Endodermal cell (in vitro differentiated cells): ENCODE measurements around the gene SOST. TPM values are rescaled to one million over a fixed set of nuclear protein-coding genes. Genes with fewer than 3 reads are reported as not detected.
"Not testable (repeated sequence)": the region's sequence is repeated elsewhere in the genome, so short reads cannot be mapped to it uniquely, and the experiment has no call there.

Source experiments
- DNase-seq: peaks from one replicate; pipeline ENCODE4 v3.0.0-alpha.2; 2017
- H3K27ac ChIP-seq: 2 replicates; pipeline ENCODE4 v1.5.1; 2013; ENCODE audit warnings: mild to moderate bottlenecking, low read depth, low read length, moderate library complexity
- H3K27me3 ChIP-seq: 2 replicates; pipeline ENCODE4 v1.6.1; 2013; ENCODE audit warnings: mild to moderate bottlenecking, low read length, moderate library complexity; ENCODE audit not compliant: insufficient read depth, control insufficient read depth, poor library complexity, severe bottlenecking
- H3K36me3 ChIP-seq: 2 replicates; pipeline ENCODE4 v1.7.0; 2013; ENCODE audit warnings: mild to moderate bottlenecking, low read length, moderate library complexity; ENCODE audit not compliant: control insufficient read depth, insufficient read depth
- H3K4me1 ChIP-seq: one replicate; pipeline ENCODE4 v1.7.0; 2013; ENCODE audit warnings: low read length; ENCODE audit not compliant: control insufficient read depth, insufficient read depth
- H3K4me3 ChIP-seq: 2 replicates; pipeline ENCODE4 v1.5.1; 2013; ENCODE audit warnings: mild to moderate bottlenecking, low read length, moderate library complexity
- H3K9ac ChIP-seq: 2 replicates; pipeline ENCODE4 v1.6.1; 2013; ENCODE audit warnings: mild to moderate bottlenecking, low read length, moderate library complexity; ENCODE audit not compliant: poor library complexity, severe bottlenecking; ENCODE audit errors: extremely low read depth
- H3K9me3 ChIP-seq: 2 replicates; pipeline ENCODE4 v1.6.1; 2013; ENCODE audit warnings: mild to moderate bottlenecking, low read length, moderate library complexity; ENCODE audit not compliant: control insufficient read depth
- H3K27ac Mint-ChIP-seq: 2 replicates; pipeline ENCODE4 v1.8.0; 2020; ENCODE audit warnings: mixed read lengths
- H3K27me3 Mint-ChIP-seq: 2 replicates; pipeline ENCODE4 v1.8.0; 2021; ENCODE audit warnings: mild to moderate bottlenecking, mixed read lengths; ENCODE audit not compliant: insufficient read depth
- H3K36me3 Mint-ChIP-seq: 2 replicates; pipeline ENCODE4 v1.8.0; 2020; ENCODE audit warnings: low read depth, mixed read lengths
- H3K4me1 Mint-ChIP-seq: 2 replicates; pipeline ENCODE4 v1.8.0; 2020; ENCODE audit warnings: mixed read lengths
- H3K4me3 Mint-ChIP-seq: 2 replicates; pipeline ENCODE4 v1.8.0; 2020; ENCODE audit warnings: mild to moderate bottlenecking, moderate library complexity, mixed read lengths
- H3K9me3 Mint-ChIP-seq: 2 replicates; pipeline ENCODE4 v1.8.0; 2020; ENCODE audit warnings: mild to moderate bottlenecking, mixed read lengths
- CTCF ChIP-seq: fragments of 200-600 bp; sonication (generic); conservative IDR thresholded peaks from 2 replicates; pipeline ENCODE4 v1.5.0; 2021; ENCODE audit warnings: antibody characterized with exemption, mild to moderate bottlenecking
- WGBS, 2 experiments: methylation state at CpG; one replicate each; pipeline versions ENCODE4 v1.1.5 to v1.1.7; 2013; ENCODE audit warnings: missing lambda C conversion rate in 2 of 2, mixed read lengths in 1 of 2; ENCODE audit not compliant: insufficient coverage in 1 of 2, insufficient read length in 1 of 2; 5-methylcytosine and 5-hydroxymethylcytosine counted together
- total RNA-seq, 2 donors: library from RNA; stranded (reverse); fragmentation: NEBNext Ultra II Directional in 1 of 2; extraction: Animal tissue kit (Norgen Biotek cat#: 25700) in 1 of 2; gene quantifications; 2 replicates in 1 of 2; 3 replicates in 1 of 2; pipeline ENCODE4 v1.2.1, GENCODE V29; 2021

The SOST gene
- total RNA-seq, 2 donors from 2014 or later = not detected

DNA sequence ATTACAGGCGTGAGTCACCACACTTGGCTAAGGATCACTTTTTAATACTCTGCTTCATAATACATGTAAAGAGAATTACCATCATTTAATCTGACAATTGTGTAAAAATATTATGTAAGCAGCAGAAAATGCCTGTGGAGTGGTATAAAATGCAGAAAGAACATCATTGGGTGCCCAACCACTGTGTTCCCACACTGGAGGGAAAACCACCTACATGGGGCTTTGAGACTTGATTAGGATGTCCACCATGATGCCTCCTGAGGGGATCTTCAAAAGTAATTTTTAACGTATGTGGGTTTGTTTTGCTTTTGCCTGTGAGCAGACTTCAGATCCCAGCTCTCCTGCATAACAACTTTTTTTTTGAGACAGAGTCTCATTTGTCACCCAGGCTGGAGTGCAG lies 40.5 kb upstream of the SOST start:
- no peak overlapping the region for H3K27ac ChIP-seq
- 94 to 100% methylated on average over 2 of the region's 2 CpGs for WGBS, 2 experiments
- H3K36me3 Mint-ChIP-seq = peaks cover 3% of the 10 kb centered on the region
- no peaks in the 10 kb centered on the region for H3K27me3 ChIP-seq
- TF ChIP-seq CTCF = no peak
- no peaks in the 10 kb centered on the region for H3K4me1 ChIP-seq
- peaks cover 25% of the 10 kb centered on the region for H3K9me3 Mint-ChIP-seq
- H3K4me1 Mint-ChIP-seq = no peaks in the 10 kb centered on the region
- no peak overlapping the region for H3K4me3 ChIP-seq
- H3K9ac ChIP-seq = no peak overlapping the region
- H3K9me3 ChIP-seq = peaks cover 5% of the 10 kb centered on the region
- H3K36me3 ChIP-seq = no peaks in the 10 kb centered on the region
- H3K27me3 Mint-ChIP-seq = peaks cover 9% of the 10 kb centered on the region
- no peak overlapping the region for H3K4me3 Mint-ChIP-seq
- peak; percentile 15 for DNase-seq
- no peak overlapping the region for H3K27ac Mint-ChIP-seq

GRCh38 chr17:43798024-43798423 lies 39.4 kb upstream of the SOST start:
- not testable (repeated sequence) for H3K9ac ChIP-seq, H3K36me3 Mint-ChIP-seq, H3K27ac Mint-ChIP-seq, H3K9me3 ChIP-seq, H3K4me3 Mint-ChIP-seq, H3K36me3 ChIP-seq, H3K27ac ChIP-seq, H3K4me1 ChIP-seq, H3K4me3 ChIP-seq, H3K4me1 Mint-ChIP-seq, H3K27me3 ChIP-seq, DNase-seq
- 86 to 94% methylated on average over 5 to 9 of the region's 9 CpGs for WGBS, 2 experiments
- H3K9me3 Mint-ChIP-seq = peaks cover 25% of the 10 kb centered on the region
- peaks cover 12% of the 10 kb centered on the region for H3K27me3 Mint-ChIP-seq

DNA sequence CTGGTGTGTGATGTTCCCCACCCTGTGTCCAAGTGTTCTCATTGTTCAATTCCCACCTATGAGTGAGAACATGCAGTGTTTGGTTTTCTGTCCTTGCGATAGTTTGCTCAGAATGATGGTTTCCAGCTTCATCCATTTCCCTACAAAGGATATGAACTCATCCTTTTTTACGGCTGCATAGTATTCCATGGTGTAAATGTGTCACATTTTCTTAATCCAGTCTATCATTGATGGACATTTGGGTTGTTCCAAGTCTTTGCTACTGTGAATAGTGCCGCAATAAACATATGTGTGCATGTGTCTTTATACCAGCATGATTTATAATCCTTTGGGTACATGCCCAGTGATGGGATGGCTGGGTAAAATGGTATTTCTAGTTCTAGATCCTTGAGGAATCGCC lies 34.1 kb upstream of the SOST start:
- Mint-ChIP-seq H3K9me3 (peaks cover 21% of the 10 kb centered on the region), H3K27me3 (peaks cover 12% of the 10 kb centered on the region)
- not testable (repeated sequence) for H3K4me1 Mint-ChIP-seq, H3K4me3 Mint-ChIP-seq, H3K9ac ChIP-seq, H3K4me3 ChIP-seq, DNase-seq, H3K36me3 Mint-ChIP-seq, H3K36me3 ChIP-seq, H3K4me1 ChIP-seq, H3K27me3 ChIP-seq, H3K9me3 ChIP-seq, H3K27ac ChIP-seq, H3K27ac Mint-ChIP-seq
- 88% methylated on average over 3 of the region's 4 CpGs; no CpG with 5 or more reads in 1 of the 2 experiments for WGBS, 2 experiments

- no peak overlapping the region for H3K4me3 ChIP-seq
- TF ChIP-seq CTCF = no peak
- H3K9ac ChIP-seq = no peak overlapping the region
- no peaks in the 10 kb centered on the region for H3K36me3 Mint-ChIP-seq
- H3K27me3 ChIP-seq = no peaks in the 10 kb centered on the region
- H3K27ac Mint-ChIP-seq = no peak overlapping the region
- peak; percentile 70 for DNase-seq
- H3K4me1 ChIP-seq = no peaks in the 10 kb centered on the region
- no peak overlapping the region for H3K27ac ChIP-seq
- 39% methylated on average over 3 of the region's 3 CpGs; no CpG with 5 or more reads in 1 of the 2 experiments for WGBS, 2 experiments
- no peaks in the 10 kb centered on the region for H3K36me3 ChIP-seq
- no peaks in the 10 kb centered on the region for H3K9me3 ChIP-seq
- H3K4me1 Mint-ChIP-seq = no peaks in the 10 kb centered on the region
- H3K27me3 Mint-ChIP-seq = peaks cover 10% of the 10 kb centered on the region
- H3K9me3 Mint-ChIP-seq = peaks cover 11% of the 10 kb centered on the region
- H3K4me3 Mint-ChIP-seq = no peak overlapping the region
These were observed 33.0 kb upstream of the SOST start for GRCh38 chr17:43791589-43791988.
